HepG2 (cell line): Measurements from ENCODE around the gene KIF20A. TPM values are rescaled to one million over a fixed set of nuclear protein-coding genes. Genes with fewer than 3 reads are reported as not detected.

Experiments
- BCL3 ChIP-seq: sonication (generic); formaldehyde crosslinking; IDR thresholded peaks from 2 replicates; pipeline ENCODE4 v1.5.1; 2020; ENCODE audit warnings: mild to moderate bottlenecking, missing genetic modification reagents, moderate library complexity
- CHD2 ChIP-seq: IDR thresholded peaks from 2 replicates; pipeline ENCODE4 v1.6.1; 2011; ENCODE audit warnings: low read depth, low read length, improper control_type of control experiment
- KLF16 ChIP-seq, 2 experiments: sonication (generic) in 1 of 2; formaldehyde crosslinking in 1 of 2; IDR thresholded peaks; 2 replicates each; pipeline versions ENCODE4 v1.6.1 to v1.8.0; 2016 to 2023; ENCODE audit warnings: missing genetic modification reagents in 2 of 2, missing compliant biosample characterization in 1 of 2
- NONO ChIP-seq, 2 experiments: fragments of 450-650 bp in 1 of 2; sonication (generic) in 1 of 2; formaldehyde crosslinking in 1 of 2; IDR thresholded peaks in 1 of 2; conservative IDR thresholded peaks in 1 of 2; 2 replicates each; pipeline versions ENCODE4 v1.6.1 to v1.8.0; 2017 to 2022; ENCODE audit warnings: mild to moderate bottlenecking in 1 of 2, missing genetic modification reagents in 1 of 2, moderate library complexity in 1 of 2
- PHF8 ChIP-seq: sonication (generic); formaldehyde crosslinking; IDR thresholded peaks from 2 replicates; pipeline ENCODE4 v1.5.0; 2020; ENCODE audit warnings: missing genetic modification reagents
- PITX1 ChIP-seq: sonication (generic); formaldehyde crosslinking; IDR thresholded peaks from 2 replicates; pipeline ENCODE4 v1.5.1; 2020; ENCODE audit warnings: mild to moderate bottlenecking, missing genetic modification reagents
- PPARG ChIP-seq: conservative IDR thresholded peaks from 2 replicates; pipeline ENCODE4 v1.6.1; 2016; ENCODE audit warnings: missing biosample characterization, missing genetic modification reagents
- SP2 ChIP-seq: sonication (generic); formaldehyde crosslinking; IDR thresholded peaks from 2 replicates; pipeline ENCODE4 v1.5.1; 2020; ENCODE audit warnings: mild to moderate bottlenecking, missing genetic modification reagents
- TBX2 ChIP-seq: sonication (generic); formaldehyde crosslinking; IDR thresholded peaks from 2 replicates; pipeline ENCODE4 v1.5.0; 2020; ENCODE audit warnings: missing genetic modification reagents, mild to moderate bottlenecking, borderline replicate concordance
- TOPORS ChIP-seq: sonication (generic); formaldehyde crosslinking; IDR thresholded peaks from 2 replicates; pipeline ENCODE4 v1.8.0; 2023; ENCODE audit warnings: mild to moderate bottlenecking, missing genetic modification reagents
- UBTF ChIP-seq: sonication (generic); formaldehyde crosslinking; IDR thresholded peaks from 2 replicates; pipeline ENCODE4 v1.4.0; 2020; ENCODE audit warnings: mild to moderate bottlenecking, missing genetic modification reagents
- USF2 ChIP-seq, 2 experiments: sonication (generic) in 1 of 2; formaldehyde crosslinking in 1 of 2; IDR thresholded peaks; 2 replicates each; pipeline versions ENCODE4 v1.5.1 to v1.6.1; 2011 to 2020; ENCODE audit warnings: borderline replicate concordance in 1 of 2, low read depth in 1 of 2, low read length in 1 of 2, mild to moderate bottlenecking in 1 of 2, missing genetic modification reagents in 1 of 2, moderate library complexity in 1 of 2
- XBP1 ChIP-seq: sonication (generic); formaldehyde crosslinking; IDR thresholded peaks from 2 replicates; pipeline ENCODE4 v1.5.0; 2020; ENCODE audit warnings: missing genetic modification reagents
- ZNF121 ChIP-seq: sonication (generic); formaldehyde crosslinking; IDR thresholded peaks from 2 replicates; pipeline ENCODE4 v1.5.0; 2020; ENCODE audit warnings: mild to moderate bottlenecking, missing genetic modification reagents
- ZNF275 ChIP-seq: sonication (generic); formaldehyde crosslinking; IDR thresholded peaks from 2 replicates; pipeline ENCODE4 v1.8.0; 2022; ENCODE audit warnings: missing genetic modification reagents, mild to moderate bottlenecking, inconsistent platforms, borderline replicate concordance
- ZNF362 ChIP-seq: sonication (generic); formaldehyde crosslinking; IDR thresholded peaks from 2 replicates; pipeline ENCODE4 v1.4.0; 2020; ENCODE audit warnings: missing genetic modification reagents, mild to moderate bottlenecking, borderline replicate concordance
- ZNF605 ChIP-seq: sonication (generic); formaldehyde crosslinking; IDR thresholded peaks from 2 replicates; pipeline ENCODE4 v1.8.0; 2022; ENCODE audit warnings: mild to moderate bottlenecking, missing genetic modification reagents
- ZNF75D ChIP-seq: sonication (generic); formaldehyde crosslinking; IDR thresholded peaks from 2 replicates; pipeline ENCODE4 v1.8.1; 2023; ENCODE audit warnings: missing genetic modification reagents, mild to moderate bottlenecking, borderline replicate concordance
- ZSCAN25 ChIP-seq: sonication (generic); formaldehyde crosslinking; IDR thresholded peaks from 2 replicates; pipeline ENCODE4 v1.8.0; 2022; ENCODE audit warnings: mild to moderate bottlenecking, missing genetic modification reagents
- polyA plus RNA-seq, 8 experiments: library from polyadenylated mRNA; depleted of rRNA in 3 of 8; stranded (reverse) in 7 of 8; unstranded in 1 of 8; fragments of >200 nt; fragmentation: Illumina TruSeq in 4 of 8; extraction: Trizol in 4 of 8; gene quantifications; 2 replicates each; pipeline versions ENCODE4 v1.2.1 to v1.2.3, GENCODE V29; 2011 to 2016; ENCODE audit warnings: low read depth in 4 of 8, missing spikeins in 1 of 8, mixed read lengths in 1 of 8; ENCODE audit not compliant: insufficient read depth in 1 of 8
- total RNA-seq, 5 experiments: library from RNA; depleted of rRNA; stranded (reverse); fragments of >200 nt; fragmentation: Illumina TruSeq; extraction: Trizol; gene quantifications; 2 replicates each; pipeline ENCODE4 v1.2.3, GENCODE V29; 2016; ENCODE audit warnings: low read depth in 1 of 5

Gene KIF20A
- total and polyA plus RNA-seq, 2 of the 13 experiments (the other 11 are each of a cell fraction or from before 2014, with no cell fraction given) = 17.1 to 66.8 TPM

GRCh38 chr5:138213161-138214029 is 34.5 kb downstream of the KIF20A start, which contains the start of gene CDC23 (continued):
- TF ChIP-seq PITX1 (CRISPR knock-in tag) (no peak; the same call in 1 of the 2 replicates), TBX2 (CRISPR knock-in tag) (peak; percentile 70), USF2 (IDR thresholded peaks at IDR 0.05; ENCODE audit: low read depth, low read length) (no peak), USF2 (CRISPR knock-in tag; IDR thresholded peaks at IDR 0.05; ENCODE audit: borderline replicate concordance) (peak; percentile 38; the same call in 1 of the 2 replicates), SP2 (CRISPR knock-in tag) (peak; percentile 90), ZNF121 (CRISPR knock-in tag) (no peak), ZNF275 (CRISPR knock-in tag) (no peak), TOPORS (CRISPR knock-in tag) (no peak), UBTF (CRISPR knock-in tag) (peak; percentile 28; the same call in 1 of the 2 replicates), BCL3 (CRISPR knock-in tag) (peak; percentile 69), ZNF605 (peak; percentile 87), NONO (IDR thresholded peaks at IDR 0.05) (no peak), NONO (CRISPR knock-in tag; conservative IDR thresholded peaks at IDR 0.05) (peak; percentile 68), XBP1 (CRISPR knock-in tag) (no peak), ZSCAN25 (peak; percentile 45; the same call in 1 of the 2 replicates), CHD2 (peak; percentile 46; the same call in 1 of the 2 replicates), ZNF75D (CRISPR knock-in tag) (no peak), PHF8 (CRISPR knock-in tag) (peak; percentile 91), KLF16 (CRISPR knock-in tag; IDR thresholded peaks at IDR 0.05) (no peak), PPARG (CRISPR knock-in tag) (0 out of 2 replicates have a peak, but pooled peaks have one; percentile 9), ZNF362 (CRISPR knock-in tag) (no peak)
